ENCODE results near the gene TBC1D13. TPM values are rescaled to one million over a fixed set of nuclear protein-coding genes. Genes with fewer than 3 reads are reported as not detected.

Gene TBC1D13

Small RNAs within 50 kb of the gene (small RNA-seq; reads per million reads assigned to genes)
- not detected for gene RF00017
